Nucleus accumbens (tissue), 56 donors: ENCODE results near the gene RPL27.

Experiments
- DNase-seq, 56 donors: peaks; one replicate each; lab custom pipeline; 2025; lab: John Stamatoyannopoulos, UW

RPL27 gene

GRCh38 chr17:43019418-43019817 is 21.2 kb downstream of the RPL27 start:
- DNase-seq = no peak

GRCh38 chr17:43020030-43020621 is 21.9 kb downstream of the RPL27 start:
- peak in 2 of 56 donors; percentile 10 to 30 for DNase-seq

GRCh38 chr17:43020789-43021740 is 22.8 kb downstream of the RPL27 start:
- DNase-seq = peak in 41 of 56 donors; percentile 13 to 78 (median 56)

- DNase-seq = peak in 50 of 56 donors; percentile 28 to 83 (median 62)
Measured at GRCh38 chr17:43021741-43022512, 23.7 kb downstream of the RPL27 start, which contains the start of gene VAT1. Gene VAT1 (minus strand): TSS chr17:43022385. CDS start chr17:43022322, 63 bp downstream.

GRCh38 chr17:43024407-43025289 is 26.4 kb downstream of the RPL27 start, which contains the start of gene RND2:
Gene RND2 (plus strand): TSS chr17:43025231. CDS start chr17:43025348, 117 bp downstream.
- DNase-seq = peak in 55 of 56 donors; percentile 38 to 94 (median 80)

- DNase-seq = peak in 3 of 56 donors; percentile 23 to 50 (median 43)
Measured at GRCh38 chr17:43025290-43025657, 27.1 kb downstream of the RPL27 start.

GRCh38 chr17:43025766-43026537 is 27.7 kb downstream of the RPL27 start:
- DNase-seq = peak in 1 of 56 donors; percentile 10

- no peak for DNase-seq
Measured at GRCh38 chr17:43026595-43026994, 28.4 kb downstream of the RPL27 start.

- DNase-seq = no peak
Measured at GRCh38 chr17:43027091-43028032, 29.1 kb downstream of the RPL27 start.

- no peak for DNase-seq
Measured at GRCh38 chr17:43028221-43028861, 30.1 kb downstream of the RPL27 start.

- DNase-seq = peak in 17 of 56 donors; percentile 6 to 44 (median 22)
Measured at GRCh38 chr17:43030137-43030767, 32.0 kb downstream of the RPL27 start.

- DNase-seq = no peak
Measured at GRCh38 chr17:43031666-43032065, 33.4 kb downstream of the RPL27 start.

- DNase-seq = peak in 18 of 56 donors; percentile 5 to 47 (median 20)
Measured at GRCh38 chr17:43033948-43034881, 36.0 kb downstream of the RPL27 start.

GRCh38 chr17:43034894-43035293 is 36.7 kb downstream of the RPL27 start:
- no peak for DNase-seq

GRCh38 chr17:43039646-43040045 is 41.4 kb downstream of the RPL27 start:
- no peak for DNase-seq
